ENCODE measurements around the gene NPTXR. TPM values are rescaled to one million over a fixed set of nuclear protein-coding genes. Genes with fewer than 3 reads are reported as not detected.
"Not testable (repeated sequence)": the region's sequence is repeated elsewhere in the genome, so short reads cannot be mapped to it uniquely, and the experiment has no call there.

Gene NPTXR
- total RNA-seq, 4 donors from 2014 or later = 7.9 to 21.7 (median 12.5) TPM

GRCh38 chr22:38861170-38861876 is 17.5 kb upstream of the NPTXR start:
- H3K9me3 ChIP-seq = no peaks in the 10 kb centered on the region
- H3K4me1 ChIP-seq = peaks cover 19 to 60% (median 39%) of the 10 kb centered on the region in 3 donors
- H3K4me3 ChIP-seq = no peak overlapping the region
- no peaks in the 10 kb centered on the region for H3K27me3 ChIP-seq
- TF ChIP-seq POLR2A (IDR thresholded peaks at IDR 0.05) (no peak), POLR2AphosphoS5 (IDR thresholded peaks at IDR 0.05) (no peak), CTCF (IDR thresholded peaks at IDR 0.05) (peak in 1 of 4 experiments; percentile 18)
- no peak for ATAC-seq
- H3K36me3 ChIP-seq = peaks cover 0 to 17% of the 10 kb centered on the region in 2 donors
- no peak overlapping the region for H3K27ac ChIP-seq
- 12 to 14% methylated on average over 5 of the region's 13 CpGs for whole genome bisulfite sequencing, 2 donors (ENCODE audit: low coverage in 1 of 2)

GRCh38 chr22:38860283-38861169 is 16.7 kb upstream of the NPTXR start:
- Histone ChIP-seq H3K9me3 (no peaks in the 10 kb centered on the region), H3K4me3 (no peak overlapping the region), H3K27me3 (no peaks in the 10 kb centered on the region), H3K4me1 (peaks cover 14 to 52% (median 32%) of the 10 kb centered on the region in 3 donors), H3K27ac (no peak overlapping the region), H3K36me3 (peaks cover 0 to 9% of the 10 kb centered on the region in 2 donors)
- ATAC-seq = no peak
- TF ChIP-seq CTCF (IDR thresholded peaks at IDR 0.05) (no peak), POLR2AphosphoS5 (IDR thresholded peaks at IDR 0.05) (peak; percentile 16), POLR2A (IDR thresholded peaks at IDR 0.05) (no peak), EP300 (IDR thresholded peaks at IDR 0.05) (no peak)
- 54 to 72% methylated on average over 7 to 9 of the region's 23 CpGs for WGBS, 2 donors (ENCODE audit: low coverage in 1 of 2)

GRCh38 chr22:38859581-38860282 is 15.9 kb upstream of the NPTXR start:
- no peak for TF ChIP-seq CTCF (IDR thresholded peaks at IDR 0.05)
- TF ChIP-seq EP300 (IDR thresholded peaks at IDR 0.05) = no peak
- no peak for TF ChIP-seq POLR2AphosphoS5 (IDR thresholded peaks at IDR 0.05)
- no peak for TF ChIP-seq POLR2A (IDR thresholded peaks at IDR 0.05)
- WGBS, 2 donors (ENCODE audit: low coverage in 1 of 2) = 82 to 84% methylated on average over 2 to 9 of the region's 14 CpGs
- Histone ChIP-seq H3K9me3 (no peaks in the 10 kb centered on the region), H3K36me3 (peaks cover 0 to under 1% of the 10 kb centered on the region in 2 donors), H3K27ac (no peak overlapping the region), H3K4me3 (no peak overlapping the region), H3K27me3 (no peaks in the 10 kb centered on the region), H3K4me1 (peaks cover 7 to 44% (median 24%) of the 10 kb centered on the region in 3 donors)
- ATAC-seq = no peak

GRCh38 chr22:38858492-38858891 is 14.7 kb upstream of the NPTXR start:
- Histone ChIP-seq H3K4me1 (peaks cover 3 to 32% (median 14%) of the 10 kb centered on the region in 3 donors), H3K4me3 (no peak overlapping the region), H3K27ac (no peak overlapping the region), H3K9me3 (no peaks in the 10 kb centered on the region), H3K36me3 (no peaks in the 10 kb centered on the region), H3K27me3 (no peaks in the 10 kb centered on the region)
- 57% methylated on average over 3 of the region's 9 CpGs; no CpG with 5 or more reads in 1 of the 2 donors for WGBS, 2 donors (ENCODE audit: low coverage in 1 of 2)
- ATAC-seq = no peak
- TF ChIP-seq POLR2A (IDR thresholded peaks at IDR 0.05) (no peak), POLR2AphosphoS5 (IDR thresholded peaks at IDR 0.05) (no peak), EP300 (IDR thresholded peaks at IDR 0.05) (no peak), CTCF (IDR thresholded peaks at IDR 0.05) (no peak)

GRCh38 chr22:38854476-38854875 is 10.6 kb upstream of the NPTXR start:
- not testable (repeated sequence) for H3K4me3 ChIP-seq, H3K9me3 ChIP-seq, H3K27me3 ChIP-seq, H3K36me3 ChIP-seq, H3K4me1 ChIP-seq, ATAC-seq, H3K27ac ChIP-seq
- 77 to 100% methylated on average over 1 to 2 of the region's 7 CpGs for WGBS, 2 donors (ENCODE audit: low coverage in 1 of 2)

- not testable (repeated sequence) for ATAC-seq, H3K4me3 ChIP-seq, H3K36me3 ChIP-seq, H3K9me3 ChIP-seq, H3K27ac ChIP-seq, H3K4me1 ChIP-seq, H3K27me3 ChIP-seq
- 77 to 83% methylated on average over 3 to 5 of the region's 5 CpGs for WGBS, 2 donors (ENCODE audit: low coverage in 1 of 2)
These were observed 10.1 kb upstream of the NPTXR start for GRCh38 chr22:38853883-38854282.
